Upper lobe of right lung (tissue), 1 donor: ENCODE results near the gene ZBTB8A. TPM values are rescaled to one million over a fixed set of nuclear protein-coding genes. Genes with fewer than 3 reads are reported as not detected.

ENCODE experiments used
- ATAC-seq: fragments of 200-7000 bp; cut with Tn5 transposase; one replicate; pipeline ENCODE4 v1.9.1; 2020; ENCODE audit warnings: mild to moderate bottlenecking, moderate library complexity
- DNase-seq: peaks from one replicate; pipeline ENCODE4 v3.0.0-alpha.2; 2020
- H3K27ac ChIP-seq: fragments of 200-600 bp; one replicate; pipeline ENCODE4 v1.8.0; 2022
- H3K27me3 ChIP-seq: fragments of 200-600 bp; one replicate; pipeline ENCODE4 v1.8.0; 2022; ENCODE audit warnings: mild to moderate bottlenecking
- H3K36me3 ChIP-seq: fragments of 200-600 bp; one replicate; pipeline ENCODE4 v1.8.0; 2022
- H3K4me1 ChIP-seq: fragments of 200-600 bp; one replicate; pipeline ENCODE4 v1.8.0; 2022
- H3K4me3 ChIP-seq: fragments of 200-600 bp; one replicate; pipeline ENCODE4 v1.8.0; 2022; ENCODE audit warnings: mild to moderate bottlenecking
- H3K9me3 ChIP-seq: fragments of 200-600 bp; one replicate; pipeline ENCODE4 v1.8.0; 2022
- CTCF ChIP-seq: fragments of 200-600 bp; IDR thresholded peaks from one replicate; pipeline ENCODE4 v1.8.0; 2022; ENCODE audit warnings: antibody characterized with exemption
- intact Hi-C: fragments of 100-400 bp; cut with DNase I; formaldehyde crosslinking; loops from one replicate; pipeline ENCODE4 v1.11.0; 2022
- total RNA-seq: library from RNA; stranded (reverse); fragmentation: NEBNext Ultra II Directional; extraction: Animal tissue kit (Norgen Biotek cat#: 25700); gene quantifications from one replicate; pipeline ENCODE4 v1.2.1, GENCODE V29; 2021
- donor health status: DM: no; HTN: yes; CAD: no; lungs with severe emphysema.

Gene ZBTB8A
- total RNA-seq, 1 donor from 2014 or later = 9.7 TPM

GRCh38 chr1:32539584-32540571, 651 bp downstream of the ZBTB8A start:
- no peaks in the 10 kb centered on the region for H3K9me3 ChIP-seq
- peak overlapping the region; percentile 37 for H3K27ac ChIP-seq
- ATAC-seq (peak; percentile 82), DNase-seq (peak; percentile 74)
- H3K4me3 ChIP-seq = peak overlapping the region; percentile 63
- H3K36me3 ChIP-seq = no peaks in the 10 kb centered on the region
- intact Hi-C loops = no loop called here
- TF ChIP-seq CTCF = no peak
- H3K4me1 ChIP-seq = peaks cover 16% of the 10 kb centered on the region
- no peaks in the 10 kb centered on the region for H3K27me3 ChIP-seq

GRCh38 chr1:32540605-32541004, 1.4 kb downstream of the ZBTB8A start:
- DNase-seq = peak; percentile 19
- peak overlapping the region; percentile 63 for H3K4me3 ChIP-seq
- H3K36me3 ChIP-seq = no peaks in the 10 kb centered on the region
- no peak for ATAC-seq
- TF ChIP-seq CTCF = no peak
- intact Hi-C loops = no loop called here
- H3K9me3 ChIP-seq = no peaks in the 10 kb centered on the region
- no peaks in the 10 kb centered on the region for H3K27me3 ChIP-seq
- no peak overlapping the region for H3K27ac ChIP-seq
- peaks cover 16% of the 10 kb centered on the region for H3K4me1 ChIP-seq

GRCh38 chr1:32541064-32541566, 1.9 kb downstream of the ZBTB8A start:
- DNase-seq (peak; percentile 3), ATAC-seq (no peak)
- TF ChIP-seq CTCF = no peak
- Histone ChIP-seq H3K27ac (no peak overlapping the region), H3K9me3 (no peaks in the 10 kb centered on the region), H3K4me3 (no peak overlapping the region), H3K4me1 (peaks cover 16% of the 10 kb centered on the region), H3K27me3 (no peaks in the 10 kb centered on the region), H3K36me3 (no peaks in the 10 kb centered on the region)
- intact Hi-C loops = no loop called here

GRCh38 chr1:32546611-32547010, 7.4 kb downstream of the ZBTB8A start:
- no peak for DNase-seq

GRCh38 chr1:32549616-32550015, 10.4 kb downstream of the ZBTB8A start:
- Histone ChIP-seq H3K27me3 (no peaks in the 10 kb centered on the region), H3K27ac (no peak overlapping the region), H3K36me3 (no peaks in the 10 kb centered on the region), H3K4me3 (no peak overlapping the region), H3K9me3 (no peaks in the 10 kb centered on the region), H3K4me1 (peaks cover 4% of the 10 kb centered on the region)
- intact Hi-C loops = no loop called here
- no peak for ATAC-seq
- no peak for DNase-seq
- TF ChIP-seq CTCF = no peak

More at GRCh38 chr1:32546611-32547010, 7.4 kb downstream of the ZBTB8A start:
- ATAC-seq = no peak
- Histone ChIP-seq H3K27ac (no peak overlapping the region), H3K4me1 (peaks cover 4% of the 10 kb centered on the region), H3K4me3 (no peak overlapping the region), H3K27me3 (no peaks in the 10 kb centered on the region), H3K36me3 (no peaks in the 10 kb centered on the region), H3K9me3 (no peaks in the 10 kb centered on the region)
- TF ChIP-seq CTCF = no peak
- intact Hi-C loops = no loop called here
